ENCODE data around the gene RDH13. TPM values are rescaled to one million over a fixed set of nuclear protein-coding genes. Genes with fewer than 3 reads are reported as not detected.

RDH13 gene
- total RNA-seq, 1 experiment from 2014 or later: 80.4 TPM

DNA sequence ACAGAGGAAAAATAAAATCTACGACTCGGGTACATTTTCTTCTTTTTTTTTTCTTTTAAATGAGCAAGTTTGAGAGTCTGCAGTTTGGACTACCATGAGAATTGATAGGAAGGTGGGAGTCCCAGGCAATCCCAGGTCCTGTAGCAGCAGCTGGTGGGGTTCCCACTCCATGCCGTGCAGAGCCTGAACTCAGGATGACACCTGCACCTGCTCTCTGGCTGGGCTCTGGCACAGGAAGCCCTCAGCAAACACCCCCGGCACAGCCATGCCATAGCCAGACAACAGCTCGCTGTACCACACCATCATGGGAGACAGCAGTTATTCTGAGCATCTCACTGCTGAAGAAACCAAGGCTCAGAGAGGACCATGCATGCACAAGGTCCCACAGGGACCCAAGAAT, 18.7 kb downstream of the RDH13 start:
- H2AFZ ChIP-seq (ENCODE audit: low read length): no peak overlapping the region
- H3K9ac ChIP-seq (ENCODE audit: low read length): no peak overlapping the region
- H3K4me2 ChIP-seq (ENCODE audit: low read length): no peak overlapping the region
- no peaks in the 10 kb centered on the region for H3K4me1 ChIP-seq (ENCODE audit: insufficient read depth, low read length)
- BruUV-seq (replicated peaks): no TSS peak
- no peaks in the 10 kb centered on the region for H3K79me2 ChIP-seq (ENCODE audit: low read length)
- ATAC-seq (no peak), DNase-seq (no peak)
- H3F3A ChIP-seq (ENCODE audit: low read length, unreplicated experiment): no peaks in the 10 kb centered on the region
- CTCF ChIA-PET: no interaction called here
- H4K20me1 ChIP-seq (ENCODE audit: low read length): no peaks in the 10 kb centered on the region
- H3K9me3 ChIP-seq (ENCODE audit: low read length): no peaks in the 10 kb centered on the region
- H3K9me2 ChIP-seq (replicated peaks; ENCODE audit: low read length): no peaks in the 10 kb centered on the region
- TF ChIP-seq, protein P1, sequence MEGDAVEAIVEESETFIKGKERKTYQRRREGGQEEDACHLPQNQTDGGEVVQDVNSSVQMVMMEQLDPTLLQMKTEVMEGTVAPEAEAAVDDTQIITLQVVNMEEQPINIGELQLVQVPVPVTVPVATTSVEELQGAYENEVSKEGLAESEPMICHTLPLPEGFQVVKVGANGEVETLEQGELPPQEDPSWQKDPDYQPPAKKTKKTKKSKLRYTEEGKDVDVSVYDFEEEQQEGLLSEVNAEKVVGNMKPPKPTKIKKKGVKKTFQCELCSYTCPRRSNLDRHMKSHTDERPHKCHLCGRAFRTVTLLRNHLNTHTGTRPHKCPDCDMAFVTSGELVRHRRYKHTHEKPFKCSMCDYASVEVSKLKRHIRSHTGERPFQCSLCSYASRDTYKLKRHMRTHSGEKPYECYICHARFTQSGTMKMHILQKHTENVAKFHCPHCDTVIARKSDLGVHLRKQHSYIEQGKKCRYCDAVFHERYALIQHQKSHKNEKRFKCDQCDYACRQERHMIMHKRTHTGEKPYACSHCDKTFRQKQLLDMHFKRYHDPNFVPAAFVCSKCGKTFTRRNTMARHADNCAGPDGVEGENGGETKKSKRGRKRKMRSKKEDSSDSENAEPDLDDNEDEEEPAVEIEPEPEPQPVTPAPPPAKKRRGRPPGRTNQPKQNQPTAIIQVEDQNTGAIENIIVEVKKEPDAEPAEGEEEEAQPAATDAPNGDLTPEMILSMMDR (conservative IDR thresholded peaks at IDR 0.05; ENCODE audit: low read depth, low read length): no peak
- TF ChIP-seq EZH2 (IDR thresholded peaks at IDR 0.05; ENCODE audit: low read length, unreplicated experiment) (no peak), EZH2phosphoT487 (IDR thresholded peaks at IDR 0.05; ENCODE audit: borderline replicate concordance, low read length) (no peak)
- intact Hi-C loops (cut with micrococcal nuclease): no loop called here
- H3K27me3 ChIP-seq (ENCODE audit: low read length): no peaks in the 10 kb centered on the region
- POLR2A ChIA-PET (ENCODE audit: unreplicated experiment): no interaction called here
- H3K4me3 ChIP-seq (ENCODE audit: low read length): no peak overlapping the region
- no peak overlapping the region for H3K27ac ChIP-seq (ENCODE audit: low read length)
- H3K36me3 ChIP-seq (ENCODE audit: low read depth, low read length): peaks cover 52% of the 10 kb centered on the region

DNA sequence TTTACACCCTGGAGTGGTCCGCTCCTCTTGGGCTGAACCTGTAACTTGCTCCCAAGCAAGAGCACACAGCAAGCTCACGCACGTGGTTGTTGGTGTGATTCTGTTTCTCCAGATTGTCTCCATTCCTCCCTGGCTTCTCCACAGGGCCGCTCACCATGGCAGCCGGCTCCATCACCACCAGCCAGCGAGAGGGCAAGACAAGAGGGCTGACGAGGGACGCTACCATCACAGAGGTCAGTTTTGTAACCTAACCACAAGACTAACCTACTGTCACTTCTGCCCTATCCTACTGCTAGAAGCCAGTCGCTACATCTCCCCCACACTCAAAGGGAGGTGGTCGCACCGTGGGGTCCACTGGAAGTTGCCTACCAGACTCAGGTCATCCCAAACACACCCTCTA, 20.3 kb downstream of the RDH13 start:
- H3K36me3 ChIP-seq (ENCODE audit: low read depth, low read length): peaks cover 44% of the 10 kb centered on the region
- ChIA-PET CTCF (no interaction called here), POLR2A (ENCODE audit: unreplicated experiment) (no interaction called here)

DNA sequence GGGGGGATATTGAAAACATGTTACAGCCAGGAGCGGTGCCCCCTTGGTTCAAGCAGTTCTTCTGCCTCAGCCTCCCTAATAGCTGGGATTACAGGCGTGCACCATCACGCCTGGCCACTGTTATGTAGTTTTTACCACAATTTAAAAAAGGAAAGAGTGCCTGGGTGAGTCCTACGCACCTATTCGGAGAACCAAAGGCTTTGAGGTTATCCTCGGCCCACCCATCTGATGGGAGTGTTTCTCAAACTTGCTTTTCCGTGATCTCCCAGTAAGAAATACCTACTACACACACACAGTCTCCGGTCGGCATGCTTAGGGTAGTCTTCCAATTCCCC, 20.6 kb downstream of the RDH13 start:
- POLR2A ChIA-PET (ENCODE audit: unreplicated experiment): no interaction called here
- BruUV-seq (replicated peaks): no TSS peak
- intact Hi-C loops (cut with micrococcal nuclease): no loop called here

More for the DNA sequence above, 20.3 kb downstream of the RDH13 start:
- no peaks in the 10 kb centered on the region for H4K20me1 ChIP-seq (ENCODE audit: low read length)
- H3K9me2 ChIP-seq (replicated peaks; ENCODE audit: low read length): no peaks in the 10 kb centered on the region
- H3K4me1 ChIP-seq (ENCODE audit: insufficient read depth, low read length): no peaks in the 10 kb centered on the region
- DNase-seq (no peak), ATAC-seq (no peak)
- TF ChIP-seq, protein P1 (conservative IDR thresholded peaks at IDR 0.05; ENCODE audit: low read depth, low read length): no peak
- TF ChIP-seq EZH2 (IDR thresholded peaks at IDR 0.05; ENCODE audit: low read length, unreplicated experiment) (no peak), EZH2phosphoT487 (IDR thresholded peaks at IDR 0.05; ENCODE audit: borderline replicate concordance, low read length) (no peak)
- H3K9ac ChIP-seq (ENCODE audit: low read length): no peak overlapping the region
- no peaks in the 10 kb centered on the region for H3K79me2 ChIP-seq (ENCODE audit: low read length)
- H3K9me3 ChIP-seq (ENCODE audit: low read length): no peaks in the 10 kb centered on the region
- no peaks in the 10 kb centered on the region for H3F3A ChIP-seq (ENCODE audit: low read length, unreplicated experiment)
- no peak overlapping the region for H3K27ac ChIP-seq (ENCODE audit: low read length)
- no peak overlapping the region for H2AFZ ChIP-seq (ENCODE audit: low read length)
- no TSS peak for BruUV-seq (replicated peaks)
- no peak overlapping the region for H3K4me3 ChIP-seq (ENCODE audit: low read length)
- H3K27me3 ChIP-seq (ENCODE audit: low read length): no peaks in the 10 kb centered on the region
- H3K4me2 ChIP-seq (ENCODE audit: low read length): no peak overlapping the region
- intact Hi-C loops (cut with micrococcal nuclease): no loop called here

More for the DNA sequence above, 20.6 kb downstream of the RDH13 start:
- no peaks in the 10 kb centered on the region for H3F3A ChIP-seq (ENCODE audit: low read length, unreplicated experiment)
- CTCF ChIA-PET: no interaction called here
- H3K9me2 ChIP-seq (replicated peaks; ENCODE audit: low read length): no peaks in the 10 kb centered on the region
- no peak overlapping the region for H3K4me2 ChIP-seq (ENCODE audit: low read length)
- H3K27me3 ChIP-seq (ENCODE audit: low read length): no peaks in the 10 kb centered on the region
- no peak overlapping the region for H3K27ac ChIP-seq (ENCODE audit: low read length)
- no peaks in the 10 kb centered on the region for H3K4me1 ChIP-seq (ENCODE audit: insufficient read depth, low read length)
- no peak overlapping the region for H2AFZ ChIP-seq (ENCODE audit: low read length)
- no peaks in the 10 kb centered on the region for H4K20me1 ChIP-seq (ENCODE audit: low read length)
- no peak for DNase-seq
- peaks cover 40% of the 10 kb centered on the region for H3K36me3 ChIP-seq (ENCODE audit: low read depth, low read length)
- H3K79me2 ChIP-seq (ENCODE audit: low read length): no peaks in the 10 kb centered on the region
- no peak for ATAC-seq
- TF ChIP-seq, protein P1 (conservative IDR thresholded peaks at IDR 0.05; ENCODE audit: low read depth, low read length): no peak
- no peak for TF ChIP-seq EZH2phosphoT487 (IDR thresholded peaks at IDR 0.05; ENCODE audit: borderline replicate concordance, low read length)
- no peak for TF ChIP-seq EZH2 (IDR thresholded peaks at IDR 0.05; ENCODE audit: low read length, unreplicated experiment)
- no peak overlapping the region for H3K4me3 ChIP-seq (ENCODE audit: low read length)
- H3K9ac ChIP-seq (ENCODE audit: low read length): no peak overlapping the region
- H3K9me3 ChIP-seq (ENCODE audit: low read length): no peaks in the 10 kb centered on the region

Measured in PC-3 (cell line).